GM12878 (cell line): ENCODE measurements around the gene HMOX2. TPM values are rescaled to one million over a fixed set of nuclear protein-coding genes. Genes with fewer than 3 reads are reported as not detected.

Experiments used
- ATAC-seq: fragments of 200-7000 bp; cut with Tn5 transposase; 3 replicates; pipeline ENCODE4 v1.9.1; 2020; ENCODE audit warnings: mild to moderate bottlenecking, moderate library complexity
- BruUV-seq: library from RNA; stranded (reverse); fragments of 400-500 nt; replicated peaks from 2 replicates; lab custom pipeline; 2021; lab: Mats Ljungman, UMichigan
- CTCF ChIA-PET: fragments of 300-600 bp; sonication (Branson Sonifier 250); formaldehyde crosslinking; extraction: SDS; loops from one replicate; lab custom pipeline; 2021; ENCODE audit warnings: inconsistent platforms; lab: Yijun Ruan, JAX
- POLR2A ChIA-PET: fragments of 350-600 bp; formaldehyde crosslinking; extraction: SDS; loops from one replicate; lab custom pipeline; 2021; ENCODE audit warnings: inconsistent platforms; lab: Charles Lee
- RAD21 ChIA-PET: fragments of 300-600 bp; sonication (Branson Sonifier 250); formaldehyde crosslinking; loops from one replicate; lab custom pipeline; 2023; ENCODE audit warnings: antibody characterized with exemption; ENCODE audit not compliant: unreplicated experiment; lab: Charles Lee
- SMC1A ChIA-PET: fragments of 300-600 bp; sonication (Branson Sonifier 250); formaldehyde crosslinking; loops from one replicate; lab custom pipeline; 2023; ENCODE audit not compliant: unreplicated experiment, uncharacterized antibody; lab: Charles Lee
- DNase-seq: peaks from one replicate; pipeline ENCODE4 v3.0.0-alpha.2; 2011; ENCODE audit warnings: low read depth, low spot score
- FAIRE-seq: peaks from 3 replicates; lab custom pipeline; 2011; peaks lifted over from hg19 to GRCh38; lab: Jason Lieb, UNC
- H2AFZ ChIP-seq: 2 replicates; pipeline ENCODE4 v1.6.0; 2011; ENCODE audit warnings: low read depth, low read length, control low read depth; ENCODE audit not compliant: control insufficient read depth
- H3K27ac ChIP-seq: 2 replicates; pipeline ENCODE4 v1.5.1; 2011; ENCODE audit warnings: control low read depth; ENCODE audit not compliant: control insufficient read depth, insufficient read depth
- H3K27me3 ChIP-seq, 2 experiments: replicated peaks in 1 of 2; 2 replicates each; pipeline versions ENCODE4 v1.6.0 to v1.6.1; 2011; ENCODE audit warnings: low read length in 1 of 2; ENCODE audit not compliant: control insufficient read depth in 2 of 2, insufficient read depth in 2 of 2
- H3K36me3 ChIP-seq, 2 experiments: 2 replicates each; pipeline ENCODE4 v1.5.1; 2011; ENCODE audit warnings: low read length in 1 of 2; ENCODE audit not compliant: control insufficient read depth in 2 of 2, insufficient read depth in 2 of 2
- H3K4me1 ChIP-seq: 2 replicates; pipeline ENCODE4 v1.6.1; 2011; ENCODE audit warnings: mild to moderate bottlenecking, low read length, moderate library complexity, mixed read lengths; ENCODE audit not compliant: control insufficient read depth, insufficient read depth
- H3K4me2 ChIP-seq: 2 replicates; pipeline ENCODE4 v1.6.0; 2011; ENCODE audit warnings: control low read depth; ENCODE audit not compliant: control insufficient read depth, insufficient read depth
- H3K4me3 ChIP-seq: fragments of 200-600 bp; sonication (generic); 2 replicates; pipeline ENCODE4 v1.5.1; 2016
- H3K79me2 ChIP-seq: 2 replicates; pipeline ENCODE4 v1.6.0; 2011; ENCODE audit warnings: low read length; ENCODE audit not compliant: control insufficient read depth, insufficient read depth
- H3K9ac ChIP-seq: 2 replicates; pipeline ENCODE4 v1.8.0; 2011; ENCODE audit warnings: low read length, control low read depth, mixed read lengths; ENCODE audit not compliant: control insufficient read depth, insufficient read depth
- H3K9me3 ChIP-seq: replicated peaks from 3 replicates; pipeline ENCODE4 v1.5.1; 2011; ENCODE audit warnings: mild to moderate bottlenecking, low read length; ENCODE audit not compliant: control insufficient read depth, insufficient read depth
- H4K20me1 ChIP-seq: 2 replicates; pipeline ENCODE4 v1.6.0; 2011; ENCODE audit not compliant: control insufficient read depth, insufficient read depth
- ATF7 ChIP-seq: fragments of 450-650 bp; IDR thresholded peaks from 2 replicates; pipeline ENCODE4 v1.6.1; 2016; ENCODE audit warnings: low read depth, mild to moderate bottlenecking
- CHD1 ChIP-seq: IDR thresholded peaks from 2 replicates; pipeline ENCODE4 v1.6.1; 2012; ENCODE audit warnings: low read depth, low read length, improper control_type of control experiment
- CHD4 ChIP-seq: fragments of 200-600 bp; sonication (generic); IDR thresholded peaks from 2 replicates; pipeline ENCODE4 v1.6.1; 2016; ENCODE audit warnings: mild to moderate bottlenecking
- FOXK2 ChIP-seq: fragments of 450-650 bp; IDR thresholded peaks from 2 replicates; pipeline ENCODE4 v1.6.1; 2017; ENCODE audit warnings: mild to moderate bottlenecking, moderate library complexity
- IKZF2 ChIP-seq, 2 experiments: fragments of 450-650 bp; IDR thresholded peaks; 2 replicates each; pipeline ENCODE4 v1.6.1; 2017; ENCODE audit warnings: mild to moderate bottlenecking in 2 of 2, moderate library complexity in 2 of 2
- IRF3 ChIP-seq: fragments of 450-650 bp; IDR thresholded peaks from 2 replicates; pipeline ENCODE4 v1.6.1; 2014; ENCODE audit warnings: mild to moderate bottlenecking
- IRF4 ChIP-seq: IDR thresholded peaks from 2 replicates; pipeline ENCODE4 v1.6.1; 2011; ENCODE audit warnings: low read depth, low read length
- JUND ChIP-seq: IDR thresholded peaks from 2 replicates; pipeline ENCODE4 v1.6.1; 2012; ENCODE audit warnings: low read depth, mild to moderate bottlenecking, low read length, improper control_type of control experiment, moderate library complexity
- MAX ChIP-seq: IDR thresholded peaks from 2 replicates; pipeline ENCODE4 v1.6.1; 2012; ENCODE audit warnings: low read depth, low read length, improper control_type of control experiment
- NBN ChIP-seq: fragments of 450-650 bp; IDR thresholded peaks from 2 replicates; pipeline ENCODE4 v1.6.1; 2016
- NFYB ChIP-seq: IDR thresholded peaks from 2 replicates; pipeline ENCODE4 v1.6.1; 2011; ENCODE audit warnings: low read depth, mild to moderate bottlenecking, low read length, improper control_type of control experiment, moderate library complexity; ENCODE audit not compliant: insufficient read depth
- POLR2A ChIP-seq: IDR thresholded peaks from 2 replicates; pipeline ENCODE4 v1.6.1; 2011; ENCODE audit warnings: low read depth, mild to moderate bottlenecking, low read length
- POLR2AphosphoS5 ChIP-seq: IDR thresholded peaks from 2 replicates; pipeline ENCODE4 v1.6.1; 2011; ENCODE audit warnings: mild to moderate bottlenecking, low read length, inconsistent platforms
- RFX5 ChIP-seq: IDR thresholded peaks from 2 replicates; pipeline ENCODE4 v1.6.1; 2011; ENCODE audit warnings: low read depth, low read length, improper control_type of control experiment
- SKIL ChIP-seq: fragments of 450-650 bp; IDR thresholded peaks from 2 replicates; pipeline ENCODE4 v1.6.1; 2017; ENCODE audit warnings: mild to moderate bottlenecking, low read depth, inconsistent platforms; ENCODE audit not compliant: poor library complexity, severe bottlenecking
- SPI1 ChIP-seq: IDR thresholded peaks from 2 replicates; pipeline ENCODE4 v1.6.1; 2011; ENCODE audit warnings: low read depth, mild to moderate bottlenecking, low read length, moderate library complexity, borderline replicate concordance; ENCODE audit not compliant: insufficient read depth
- SREBF2 ChIP-seq: IDR thresholded peaks from 2 replicates; pipeline ENCODE4 v1.6.1; 2012; ENCODE audit warnings: mild to moderate bottlenecking, low read length
- STAT3 ChIP-seq: IDR thresholded peaks from 2 replicates; pipeline ENCODE4 v1.6.1; 2011; ENCODE audit warnings: low read depth, low read length, improper control_type of control experiment
- ZBED1 ChIP-seq: IDR thresholded peaks from 2 replicates; pipeline ENCODE4 v1.6.1; 2016; ENCODE audit warnings: borderline replicate concordance
- WGBS: methylation state at CpG from one replicate; pipeline ENCODE4 v1.1.6; 2016; ENCODE audit warnings: low lambda C conversion rate; ENCODE audit not compliant: insufficient replicate concordance, insufficient coverage; ENCODE audit errors: missing lambda C conversion rate; 5-methylcytosine and 5-hydroxymethylcytosine counted together
- in situ Hi-C: fragments of 300-500 bp; cut with MboI; formaldehyde crosslinking; loops from 9 replicates; pipeline ENCODE4 v1.14.3; 2018; ENCODE audit warnings: mixed read lengths
- intact Hi-C: fragments of 100-400 bp; cut with micrococcal nuclease; formaldehyde crosslinking; loops from one replicate; pipeline ENCODE4 v1.14.2; 2022; ENCODE audit not compliant: unreplicated experiment
- polyA plus RNA-seq, 11 experiments: library from polyadenylated mRNA; depleted of rRNA in 4 of 11; unstranded in 6 of 11; stranded (reverse) in 5 of 11; fragments of >200 nt; fragmentation: Nextera tagmentation in 4 of 11; fragmentation: Illumina TruSeq in 1 of 11; extraction: Ambion mirVana in 4 of 11; extraction: Trizol in 1 of 11; gene quantifications; 1 replicate in 1 of 11; 2 replicates in 10 of 11; pipeline versions ENCODE4 v1.2.1 to v1.2.3, GENCODE V29; 2011 to 2016; ENCODE audit warnings: inconsistent platforms in 2 of 11, missing spikeins in 2 of 11, low read depth in 1 of 11
- total RNA-seq, 4 experiments: library from RNA; depleted of rRNA in 3 of 4; stranded (reverse); fragments of >200 nt in 3 of 4; fragmentation: Illumina TruSeq in 1 of 4; extraction: Trizol in 1 of 4; gene quantifications; 2 replicates each; pipeline versions ENCODE4 v1.2.1 to v1.2.3, GENCODE V29; 2013 to 2021

The HMOX2 gene
- total and polyA plus RNA-seq, 10 of the 15 experiments (the other 5 are each of a cell fraction or from before 2014, with no cell fraction given): 26.4 to 111 (median 57.8) TPM

GRCh38 chr16:4461250-4462085, 14.7 kb upstream of the HMOX2 start:
- intact Hi-C loops (no loop called here), in situ Hi-C loops (no loop called here)
- WGBS: 90% methylated on average over 27 of the region's 27 CpGs
- no peak for DNase-seq
- CTCF ChIA-PET: interaction anchor here (0.6 kb wide), 1 partner anchor 24 kb away, joined by 3 read pairs; no protein-coding TSS in a partner anchor
- RAD21 ChIA-PET: interaction anchor here (0.6 kb wide), 1 partner anchor 10 kb away, joined by 3 read pairs; no protein-coding TSS in a partner anchor
- Histone ChIP-seq H3K9ac (no peak overlapping the region), H3K27ac (no peak overlapping the region), H3K4me2 (no peak overlapping the region), H3K4me1 (no peaks in the 10 kb centered on the region), H3K27me3 (no peaks in the 10 kb centered on the region), H3K9me3 (no peaks in the 10 kb centered on the region), H3K79me2 (no peaks in the 10 kb centered on the region), H3K36me3 (peaks cover 10 to 14% of the 10 kb centered on the region in 2 experiments; a peak in 3 of 4 replicates), H4K20me1 (no peaks in the 10 kb centered on the region; the same call in 1 of the 2 replicates), H2AFZ (no peak overlapping the region), H3K4me3 (no peak overlapping the region)
- SMC1A ChIA-PET: no interaction called here
- peak; percentile 24; the same call in 1 of the 3 replicates for ATAC-seq
- POLR2A ChIA-PET: interaction anchor here (0.6 to 0.8 kb wide), 3 partner anchors 9 to 383 kb away, joined by 3 to 5 read pairs (median 5); no protein-coding TSS in a partner anchor
- no TSS peak for BruUV-seq
- no peak for FAIRE-seq
- no peak for TF ChIP-seq SREBF2
- peak; percentile 46; the same call in 1 of the 2 replicates for TF ChIP-seq ATF7
- TF ChIP-seq STAT3: no peak
- TF ChIP-seq FOXK2: peak; percentile 39; the same call in 1 of the 2 replicates
- peak; percentile 51; the same call in 1 of the 2 replicates for TF ChIP-seq POLR2A
- no peak for TF ChIP-seq NFYB
- 0 out of 2 replicates have a peak, but pooled peaks have one; percentile 17 for TF ChIP-seq JUND
- TF ChIP-seq ZBED1: no peak
- TF ChIP-seq SKIL: no peak
- no peak for TF ChIP-seq MAX
- no peak for TF ChIP-seq IKZF2 (IDR thresholded peaks at IDR 0.05)
- TF ChIP-seq NBN: no peak
- TF ChIP-seq CHD4: no peak
- TF ChIP-seq IRF3: no peak
- peak; percentile 38; the same call in 1 of the 2 replicates for TF ChIP-seq POLR2AphosphoS5
- TF ChIP-seq IRF4: no peak
- TF ChIP-seq CHD1: peak; percentile 75; the same call in 1 of the 2 replicates
- TF ChIP-seq SPI1: no peak
- no peak for TF ChIP-seq RFX5
